Measurements from ENCODE around the gene TRERF1. TPM values are rescaled to one million over a fixed set of nuclear protein-coding genes. Genes with fewer than 3 reads are reported as not detected.
"Not testable (repeated sequence)": the region's sequence is repeated elsewhere in the genome, so short reads cannot be mapped to it uniquely, and the experiment has no call there.

TRERF1 gene
- total RNA-seq, 2 donors from 2014 or later: 9.5 to 34.8 TPM

GRCh38 chr6:42210551-42210950 lies 241.2 kb downstream of the TRERF1 start:
- no peaks in the 10 kb centered on the region for H3K27me3 ChIP-seq (replicated peaks; ENCODE audit: insufficient read depth)
- intact Hi-C loops (cut with DNase I): no loop called here
- DNase-seq (ENCODE audit: low spot score): no peak
- H3K4me3 ChIP-seq: no peak overlapping the region
- peaks cover 3% of the 10 kb centered on the region in 2 donors for H3K36me3 ChIP-seq
- peak; percentile 21 for TF ChIP-seq POLR2AphosphoS5 (IDR thresholded peaks at IDR 0.05)
- TF ChIP-seq POLR2A (IDR thresholded peaks at IDR 0.05): no peak
- 22% methylated on average over 1 of the region's 1 CpG for WGBS
- H3K27ac ChIP-seq: peak overlapping the region; percentile 18 to 51
- no peaks in the 10 kb centered on the region for H3K9me3 ChIP-seq
- no peaks in the 10 kb centered on the region for H3K4me1 ChIP-seq (replicated peaks)

- H3K27me3 ChIP-seq (replicated peaks; ENCODE audit: insufficient read depth); H3K27ac ChIP-seq; H3K4me3 ChIP-seq; intact Hi-C loops (cut with DNase I); DNase-seq (ENCODE audit: low spot score); H3K4me1 ChIP-seq (replicated peaks); H3K9me3 ChIP-seq; H3K36me3 ChIP-seq: not testable (repeated sequence)
- WGBS: 55% methylated on average over 2 of the region's 2 CpGs
Observed at GRCh38 chr6:42207559-42207958, 244.2 kb downstream of the TRERF1 start.

- WGBS: 91% methylated on average over 4 of the region's 4 CpGs
- H3K36me3 ChIP-seq: peaks cover 1 to 3% of the 10 kb centered on the region in 2 donors
Observed at GRCh38 chr6:42204768-42205282, 246.9 kb downstream of the TRERF1 start.

GRCh38 chr6:42203183-42203582 lies 248.5 kb downstream of the TRERF1 start:
- H3K27me3 ChIP-seq (replicated peaks; ENCODE audit: insufficient read depth): no peaks in the 10 kb centered on the region

More at GRCh38 chr6:42204768-42205282, 246.9 kb downstream of the TRERF1 start:
- no peak for DNase-seq (ENCODE audit: low spot score)
- no peak overlapping the region for H3K27ac ChIP-seq
- H3K4me1 ChIP-seq (replicated peaks): no peaks in the 10 kb centered on the region
- H3K4me3 ChIP-seq: no peak overlapping the region
- H3K9me3 ChIP-seq: no peaks in the 10 kb centered on the region
- TF ChIP-seq POLR2A (IDR thresholded peaks at IDR 0.05) (no peak), CTCF (IDR thresholded peaks at IDR 0.05) (no peak), POLR2AphosphoS5 (IDR thresholded peaks at IDR 0.05) (no peak)
- intact Hi-C loops (cut with DNase I): no loop called here
- H3K27me3 ChIP-seq (replicated peaks; ENCODE audit: insufficient read depth): no peaks in the 10 kb centered on the region

GRCh38 chr6:42202131-42202915 lies 249.4 kb downstream of the TRERF1 start:
- H3K4me3 ChIP-seq; DNase-seq (ENCODE audit: low spot score); H3K4me1 ChIP-seq (replicated peaks); H3K27ac ChIP-seq; H3K27me3 ChIP-seq (replicated peaks; ENCODE audit: insufficient read depth); H3K9me3 ChIP-seq; H3K36me3 ChIP-seq; intact Hi-C loops (cut with DNase I): not testable (repeated sequence)
- WGBS: 91% methylated on average over 13 of the region's 13 CpGs

More at GRCh38 chr6:42203183-42203582, 248.5 kb downstream of the TRERF1 start:
- WGBS: 94% methylated on average over 3 of the region's 3 CpGs
- TF ChIP-seq CTCF (IDR thresholded peaks at IDR 0.05): no peak
- TF ChIP-seq POLR2A (IDR thresholded peaks at IDR 0.05): no peak
- no peak for TF ChIP-seq POLR2AphosphoS5 (IDR thresholded peaks at IDR 0.05)
- Histone ChIP-seq H3K36me3 (peaks cover 0 to 3% of the 10 kb centered on the region in 2 donors), H3K27ac (no peak overlapping the region), H3K4me3 (no peak overlapping the region), H3K4me1 (replicated peaks) (no peaks in the 10 kb centered on the region), H3K9me3 (no peaks in the 10 kb centered on the region)
- intact Hi-C loops (cut with DNase I): no loop called here
- DNase-seq (ENCODE audit: low spot score): no peak

GRCh38 chr6:42201382-42201781 lies 250.3 kb downstream of the TRERF1 start:
- no peaks in the 10 kb centered on the region for H3K36me3 ChIP-seq

More at GRCh38 chr6:42201382-42201781, 250.3 kb downstream of the TRERF1 start:
- WGBS: 40% methylated on average over 3 of the region's 3 CpGs
- no peaks in the 10 kb centered on the region for H3K4me1 ChIP-seq (replicated peaks)
- TF ChIP-seq POLR2AphosphoS5 (IDR thresholded peaks at IDR 0.05): no peak
- no peak for TF ChIP-seq CTCF (IDR thresholded peaks at IDR 0.05)
- no peak for TF ChIP-seq POLR2A (IDR thresholded peaks at IDR 0.05)
- H3K27me3 ChIP-seq (replicated peaks; ENCODE audit: insufficient read depth): no peaks in the 10 kb centered on the region
- intact Hi-C loops (cut with DNase I): no loop called here
- no peak overlapping the region for H3K4me3 ChIP-seq
- DNase-seq (ENCODE audit: low spot score): no peak
- no peak overlapping the region for H3K27ac ChIP-seq
- H3K9me3 ChIP-seq: no peaks in the 10 kb centered on the region

All from prostate gland (tissue), 2 donors.